ENCODE results near the gene PNPT1. TPM values are rescaled to one million over a fixed set of nuclear protein-coding genes. Genes with fewer than 3 reads are reported as not detected.
A peak's percentile ranks its signal among the peaks of the same experiment; 100 is the strongest.
"Not testable (repeated sequence)": the region's sequence is repeated elsewhere in the genome, so short reads cannot be mapped to it uniquely, and the experiment has no call there.

Gene PNPT1
- total and polyA plus RNA-seq, 10 of the 15 experiments (the other 5 are each of a cell fraction or from before 2014, with no cell fraction given), result 34.2 to 67.7 (median 43.3) TPM

GRCh38 chr2:55692740-55693139 is 904 bp downstream of the PNPT1 start:
- Histone ChIP-seq H3K79me2 (ENCODE audit: control insufficient read depth, insufficient read depth, low read length) (peaks cover 57% of the 10 kb centered on the region), H3K27ac (ENCODE audit: control insufficient read depth, insufficient read depth) (peak overlapping the region; percentile 93), H3K9ac (ENCODE audit: control insufficient read depth, insufficient read depth, low read length) (peak overlapping the region; percentile 94), H3K4me3 (peak overlapping the region; percentile 94), H3K4me2 (ENCODE audit: control insufficient read depth, insufficient read depth) (peak overlapping the region; percentile 83)
- DNase-seq (ENCODE audit: low read depth, low spot score); H2AFZ ChIP-seq (ENCODE audit: control insufficient read depth, low read depth, low read length); H4K20me1 ChIP-seq (ENCODE audit: control insufficient read depth, insufficient read depth); H3K27me3 ChIP-seq (replicated peaks in 1 of 2; ENCODE audit: control insufficient read depth in 2 of 2, insufficient read depth in 2 of 2, low read length in 1 of 2); BruUV-seq (replicated peaks); POLR2A ChIA-PET; H3K4me1 ChIP-seq (ENCODE audit: control insufficient read depth, insufficient read depth, low read length); RAD21 ChIA-PET (ENCODE audit: unreplicated experiment); H3K36me3 ChIP-seq (ENCODE audit: control insufficient read depth in 2 of 2, insufficient read depth in 2 of 2, low read length in 1 of 2); H3K9me3 ChIP-seq (replicated peaks; ENCODE audit: control insufficient read depth, insufficient read depth, low read length); in situ Hi-C loops (cut with MboI); intact Hi-C loops (cut with micrococcal nuclease; ENCODE audit: unreplicated experiment); CTCF ChIA-PET; SMC1A ChIA-PET (ENCODE audit: uncharacterized antibody, unreplicated experiment): not testable (repeated sequence)
- peak; percentile 21 for ATAC-seq
- TF ChIP-seq MLLT1 (IDR thresholded peaks at IDR 0.05), result peak; percentile 60
- WGBS (ENCODE audit: insufficient coverage, insufficient replicate concordance, low lambda C conversion rate, missing lambda C conversion rate), result 63% methylated on average over 5 of the region's 5 CpGs
- peak; percentile 89 for FAIRE-seq

DNA sequence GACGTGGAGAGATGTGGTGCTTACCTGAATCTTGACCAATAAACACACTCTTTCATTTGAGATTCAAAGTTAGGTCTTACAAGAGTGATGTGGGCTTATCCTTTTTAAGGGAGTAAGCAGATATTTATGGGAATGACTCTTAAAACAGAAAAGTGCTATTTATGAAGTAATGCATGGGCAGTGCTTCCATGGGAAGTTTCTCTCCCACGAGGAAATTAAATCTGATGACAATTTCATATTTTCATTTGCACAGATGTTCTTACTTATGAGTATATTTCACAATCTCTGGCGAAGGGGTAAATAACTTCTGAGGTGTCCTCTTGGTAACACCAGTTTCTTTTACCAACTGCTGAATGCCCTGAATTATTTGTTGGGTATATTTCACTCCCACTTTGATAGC is 21.0 kb downstream of the PNPT1 start:
- CTCF ChIA-PET, result no interaction called here
- no peak for DNase-seq (ENCODE audit: low read depth, low spot score)
- Histone ChIP-seq H4K20me1 (ENCODE audit: control insufficient read depth, insufficient read depth) (no peaks in the 10 kb centered on the region), H3K36me3 (ENCODE audit: control insufficient read depth in 2 of 2, insufficient read depth in 2 of 2, low read length in 1 of 2) (peaks cover 1 to 16% of the 10 kb centered on the region in 2 experiments; a peak in 3 of 4 replicates), H2AFZ (ENCODE audit: control insufficient read depth, low read depth, low read length) (no peak overlapping the region), H3K4me1 (ENCODE audit: control insufficient read depth, insufficient read depth, low read length) (no peaks in the 10 kb centered on the region), H3K27ac (ENCODE audit: control insufficient read depth, insufficient read depth) (no peak overlapping the region), H3K79me2 (ENCODE audit: control insufficient read depth, insufficient read depth, low read length) (no peaks in the 10 kb centered on the region), H3K9me3 (replicated peaks; ENCODE audit: control insufficient read depth, insufficient read depth, low read length) (no peaks in the 10 kb centered on the region), H3K27me3 (replicated peaks in 1 of 2; ENCODE audit: control insufficient read depth in 2 of 2, insufficient read depth in 2 of 2, low read length in 1 of 2) (no peaks in the 10 kb centered on the region), H3K9ac (ENCODE audit: control insufficient read depth, insufficient read depth, low read length) (no peak overlapping the region), H3K4me2 (ENCODE audit: control insufficient read depth, insufficient read depth) (no peak overlapping the region), H3K4me3 (no peak overlapping the region)
- in situ Hi-C loops (cut with MboI) (no loop called here), intact Hi-C loops (cut with micrococcal nuclease; ENCODE audit: unreplicated experiment) (no loop called here)
- no peak for ATAC-seq
- 96% methylated on average over 3 of the region's 3 CpGs for WGBS (ENCODE audit: insufficient coverage, insufficient replicate concordance, low lambda C conversion rate, missing lambda C conversion rate)
- POLR2A ChIA-PET, result no interaction called here
- no peak for TF ChIP-seq ELK1 (IDR thresholded peaks at IDR 0.05; ENCODE audit: low read depth, low read length)
- TF ChIP-seq EED (IDR thresholded peaks at IDR 0.05; ENCODE audit: low read depth), result no peak
- TF ChIP-seq ZNF622 (IDR thresholded peaks at IDR 0.05), result no peak
- no peak for TF ChIP-seq PAX5 (IDR thresholded peaks at IDR 0.05; ENCODE audit: borderline replicate concordance, low read depth, low read length)
- no peak for TF ChIP-seq USF1 (IDR thresholded peaks at IDR 0.05; ENCODE audit: borderline replicate concordance, extremely low read length, insufficient read depth, low read depth, low read length)
- TF ChIP-seq JUND (IDR thresholded peaks at IDR 0.05; ENCODE audit: low read depth, low read length), result no peak
- no peak for TF ChIP-seq E4F1 (IDR thresholded peaks at IDR 0.05; ENCODE audit: borderline replicate concordance, partially characterized antibody)
- TF ChIP-seq ZNF217 (IDR thresholded peaks at IDR 0.05), result no peak
- FAIRE-seq, result no peak
- TSS peak; percentile 49 for BruUV-seq (replicated peaks)
- SMC1A ChIA-PET (ENCODE audit: uncharacterized antibody, unreplicated experiment), result no interaction called here
- RAD21 ChIA-PET (ENCODE audit: unreplicated experiment), result no interaction called here
